Right ventricle myocardium superior (tissue), 1 donor: ENCODE results near the gene NXF1. TPM values are rescaled to one million over a fixed set of nuclear protein-coding genes. Genes with fewer than 3 reads are reported as not detected.
"Not testable (repeated sequence)": the region's sequence is repeated elsewhere in the genome, so short reads cannot be mapped to it uniquely, and the experiment has no call there.

Experiments
- ATAC-seq: fragments of 200-7000 bp; cut with Tn5 transposase; one replicate; pipeline ENCODE4 v1.9.1; 2020; ENCODE audit warnings: mild to moderate bottlenecking; ENCODE audit not compliant: poor library complexity
- DNase-seq: peaks from one replicate; pipeline ENCODE4 v3.0.0-alpha.2; 2020
- intact Hi-C: fragments of 100-400 bp; cut with DNase I; formaldehyde crosslinking; loops from one replicate; pipeline ENCODE4 v1.11.2; 2022
- total RNA-seq: library from RNA; stranded (reverse); fragmentation: NEBNext Ultra II Directional; extraction: Animal tissue kit (Norgen Biotek cat#: 25700); gene quantifications from one replicate; pipeline ENCODE4 v1.2.1, GENCODE V29; 2021
- donor health status: DM: no; HTN: yes; CAD: no; lungs with severe emphysema.

The NXF1 gene
- total RNA-seq, 1 donor from 2014 or later = 40.1 TPM

GRCh38 chr11:62794201-62794775 is 11.0 kb downstream of the NXF1 start:
- DNase-seq (peak; percentile 4), ATAC-seq (no peak)
- intact Hi-C loops = loop anchor here (2.0 kb wide), 1 partner anchor 37 kb away; no protein-coding TSS in a partner anchor

- peak; percentile 47 for ATAC-seq
- DNase-seq = peak; percentile 72
- intact Hi-C loops = no loop called here
Measured at GRCh38 chr11:62792202-62792575, 13.1 kb downstream of the NXF1 start.

GRCh38 chr11:62791501-62792201 is 13.6 kb downstream of the NXF1 start, which contains the start of gene TMEM223:
Gene TMEM223 (minus strand): TSS chr11:62792006. CDS start chr11:62791994, 12 bp downstream.
- intact Hi-C loops = no loop called here
- DNase-seq (peak; percentile 94), ATAC-seq (peak; percentile 89)

- intact Hi-C loops = no loop called here
- DNase-seq (no peak), ATAC-seq (no peak)
Measured at GRCh38 chr11:62789576-62789975, 15.7 kb downstream of the NXF1 start.

GRCh38 chr11:62788991-62789390 is 16.2 kb downstream of the NXF1 start:
- ATAC-seq (no peak), DNase-seq (no peak)
- intact Hi-C loops = no loop called here

GRCh38 chr11:62787005-62787759 is 18.1 kb downstream of the NXF1 start, which contains the start of gene TMEM179B:
Gene TMEM179B (plus strand): TSS chr11:62787402. CDS start chr11:62787432, 30 bp downstream.
- intact Hi-C loops = no loop called here
- DNase-seq (peak; percentile 98), ATAC-seq (peak; percentile 87)

- ATAC-seq (peak; percentile 88), DNase-seq (peak; percentile 93)
- intact Hi-C loops = loop anchor here (1.0 kb wide), 1 partner anchor 76 kb away; no protein-coding TSS in a partner anchor
Measured at GRCh38 chr11:62786318-62787004, 18.8 kb downstream of the NXF1 start.

GRCh38 chr11:62782753-62783152 is 22.5 kb downstream of the NXF1 start:
- ATAC-seq (no peak), DNase-seq (no peak)
- intact Hi-C loops = no loop called here

- no peak for ATAC-seq
- DNase-seq = no peak
- intact Hi-C loops = no loop called here
Measured at GRCh38 chr11:62778441-62778840, 26.8 kb downstream of the NXF1 start.

- DNase-seq (no peak), ATAC-seq (no peak)
- intact Hi-C loops = no loop called here
Measured at GRCh38 chr11:62777389-62777788, 27.9 kb downstream of the NXF1 start.

- intact Hi-C loops = no loop called here
- DNase-seq (no peak), ATAC-seq (no peak)
Measured at GRCh38 chr11:62775646-62776045, 29.6 kb downstream of the NXF1 start.

GRCh38 chr11:62774407-62774806 is 30.8 kb downstream of the NXF1 start:
- intact Hi-C loops = no loop called here
- no peak for ATAC-seq
- DNase-seq = no peak

GRCh38 chr11:62771144-62772021 is 33.9 kb downstream of the NXF1 start, which contains the start of gene TAF6L:
Gene TAF6L (plus strand): TSS chr11:62771396. CDS start chr11:62775784, 4,388 bp downstream.
- peak; percentile 98 for ATAC-seq
- intact Hi-C loops = no loop called here
- DNase-seq = peak; percentile 99

- ATAC-seq = peak; percentile 22
- no peak for DNase-seq
- intact Hi-C loops = no loop called here
Measured at GRCh38 chr11:62770778-62771143, 34.5 kb downstream of the NXF1 start.

GRCh38 chr11:62760867-62761227 is 44.4 kb downstream of the NXF1 start:
- DNase-seq = peak; percentile 41
- intact Hi-C loops, ATAC-seq: not testable (repeated sequence)

- intact Hi-C loops = no loop called here
- ATAC-seq (no peak), DNase-seq (no peak)
Measured at GRCh38 chr11:62757846-62758788, 47.1 kb downstream of the NXF1 start.

- intact Hi-C loops = no loop called here
- ATAC-seq = no peak
- peak; percentile 6 for DNase-seq
Measured at GRCh38 chr11:62755086-62755615, 50.1 kb downstream of the NXF1 start.
